ENCODE results near the gene FSIP1.

FSIP1 gene

DNA sequence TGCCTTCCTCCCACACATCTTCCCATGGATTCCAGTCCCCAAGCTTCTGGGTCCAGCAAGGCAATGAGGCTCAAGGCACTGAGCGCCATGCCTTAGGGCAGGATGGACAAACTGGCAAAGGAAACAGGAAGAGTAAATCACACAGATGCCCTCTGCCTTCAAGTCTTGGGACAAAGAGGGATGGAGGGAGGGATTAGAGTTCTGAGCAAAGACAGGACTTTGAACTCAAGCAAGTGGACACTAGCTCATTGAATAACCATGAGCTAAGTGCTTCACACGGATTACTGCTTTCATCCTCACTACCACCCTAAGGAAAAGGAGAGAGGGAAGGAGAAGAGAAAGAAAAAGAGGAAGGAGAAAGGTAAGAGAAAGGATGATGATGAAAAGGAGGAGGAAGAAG, 209.4 kb downstream of the FSIP1 start:
- DNase-seq: no peak
- no peak overlapping the region for H3K27ac ChIP-seq (ENCODE audit: low read length, poor library complexity, severe bottlenecking)
- no peak overlapping the region for H2AK5ac ChIP-seq (ENCODE audit: low read length, severe bottlenecking)
- H3K18ac ChIP-seq (ENCODE audit: low read depth in 1 of 2, low read length in 2 of 2): peak overlapping the region; percentile 50 to 61
- H4K91ac ChIP-seq (ENCODE audit: low read length): no peak overlapping the region
- H4K8ac ChIP-seq (ENCODE audit: low read length): no peak overlapping the region
- H2BK15ac ChIP-seq (ENCODE audit: low read depth, poor library complexity, severe bottlenecking): no peak overlapping the region
- H3K4ac ChIP-seq (ENCODE audit: low read depth in 1 of 2, low read length in 2 of 2): no peak overlapping the region
- H3K36me3 ChIP-seq (ENCODE audit: control insufficient read depth in 1 of 2, insufficient read depth in 2 of 2, low read depth in 1 of 2, low read length in 2 of 2): no peaks in the 10 kb centered on the region
- no peak overlapping the region for H2BK5ac ChIP-seq (ENCODE audit: low read depth, low read length, poor library complexity, severe bottlenecking)
- H3K23ac ChIP-seq (ENCODE audit: low read length in 2 of 2): no peak overlapping the region
- H2BK12ac ChIP-seq (ENCODE audit: low read length in 2 of 2): peak overlapping the region; percentile 7 to 23
- H3K9ac ChIP-seq (ENCODE audit: low read length): peak overlapping the region; percentile 77
- H3K27me3 ChIP-seq (ENCODE audit: control insufficient read depth in 1 of 2, insufficient read depth in 1 of 2, low read length in 2 of 2): no peaks in the 10 kb centered on the region
- no peaks in the 10 kb centered on the region for H3K9me3 ChIP-seq (ENCODE audit: control insufficient read depth, low read length)
- WGBS: 100% methylated on average over 1 of the region's 2 CpGs
- H2BK120ac ChIP-seq (ENCODE audit: low read depth, low read length): no peak overlapping the region
- H3K4me1 ChIP-seq (ENCODE audit: control insufficient read depth, insufficient read depth, low read depth, low read length): no peaks in the 10 kb centered on the region
- H2AFZ ChIP-seq (ENCODE audit: low read depth, low read length): no peak overlapping the region
- no peaks in the 10 kb centered on the region for H3K79me1 ChIP-seq (replicated peaks; ENCODE audit: low read length, poor library complexity, severe bottlenecking)
- no peak overlapping the region for H3K4me3 ChIP-seq (ENCODE audit: insufficient read depth in 1 of 2, low read depth in 1 of 2, low read length in 2 of 2)
- H3K14ac ChIP-seq (ENCODE audit: low read length in 2 of 2): peak overlapping the region in 1 of 2 experiments; percentile 1
- H3K4me2 ChIP-seq (ENCODE audit: low read length, poor library complexity, severe bottlenecking): no peak overlapping the region

DNA sequence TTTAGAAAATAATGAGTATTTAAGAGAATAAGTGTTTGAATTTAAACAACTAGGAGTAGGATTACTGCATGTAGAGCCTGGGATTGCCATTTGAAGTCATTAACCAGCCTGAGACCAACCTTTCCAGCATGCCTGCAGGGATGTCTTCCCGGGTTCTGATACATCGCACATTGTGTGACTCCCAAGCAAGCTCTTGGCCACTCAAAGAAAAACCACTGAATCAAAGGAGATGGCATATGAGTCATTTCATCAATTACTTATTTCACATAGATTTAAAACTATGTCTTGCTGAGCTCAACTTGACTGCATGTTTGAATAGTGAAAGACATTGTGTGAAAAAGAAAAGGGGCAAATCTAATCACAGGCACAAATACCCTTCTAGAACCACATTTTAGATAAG, 216.8 kb downstream of the FSIP1 start:
- no peak overlapping the region for H4K91ac ChIP-seq (ENCODE audit: low read length)
- no peaks in the 10 kb centered on the region for H3K27me3 ChIP-seq (ENCODE audit: control insufficient read depth in 1 of 2, insufficient read depth in 1 of 2, low read length in 2 of 2)
- no peak overlapping the region for H3K4ac ChIP-seq (ENCODE audit: low read depth in 1 of 2, low read length in 2 of 2)
- H3K4me3 ChIP-seq (ENCODE audit: insufficient read depth in 1 of 2, low read depth in 1 of 2, low read length in 2 of 2): no peak overlapping the region
- H2BK12ac ChIP-seq (ENCODE audit: low read length in 2 of 2): no peak overlapping the region
- no peak overlapping the region for H3K27ac ChIP-seq (ENCODE audit: low read length, poor library complexity, severe bottlenecking)
- no peak overlapping the region for H2AK5ac ChIP-seq (ENCODE audit: low read length, severe bottlenecking)
- DNase-seq: no peak
- H3K14ac ChIP-seq (ENCODE audit: low read length in 2 of 2): no peak overlapping the region
- no peak overlapping the region for H2BK15ac ChIP-seq (ENCODE audit: low read depth, poor library complexity, severe bottlenecking)
- H3K36me3 ChIP-seq (ENCODE audit: control insufficient read depth in 1 of 2, insufficient read depth in 2 of 2, low read depth in 1 of 2, low read length in 2 of 2): no peaks in the 10 kb centered on the region
- no peak overlapping the region for H3K18ac ChIP-seq (ENCODE audit: low read depth in 1 of 2, low read length in 2 of 2)
- H2BK5ac ChIP-seq (ENCODE audit: low read depth, low read length, poor library complexity, severe bottlenecking): no peak overlapping the region
- no peak overlapping the region for H2AFZ ChIP-seq (ENCODE audit: low read depth, low read length)
- no peaks in the 10 kb centered on the region for H3K79me1 ChIP-seq (replicated peaks; ENCODE audit: low read length, poor library complexity, severe bottlenecking)
- no peak overlapping the region for H2BK120ac ChIP-seq (ENCODE audit: low read depth, low read length)
- H3K4me1 ChIP-seq (ENCODE audit: control insufficient read depth, insufficient read depth, low read depth, low read length): peaks cover 2% of the 10 kb centered on the region
- H3K9ac ChIP-seq (ENCODE audit: low read length): no peak overlapping the region
- no peak overlapping the region for H3K4me2 ChIP-seq (ENCODE audit: low read length, poor library complexity, severe bottlenecking)
- no peak overlapping the region for H3K23ac ChIP-seq (ENCODE audit: low read length in 2 of 2)
- 92% methylated on average over 2 of the region's 2 CpGs for WGBS
- H4K8ac ChIP-seq (ENCODE audit: low read length): no peak overlapping the region
- no peaks in the 10 kb centered on the region for H3K9me3 ChIP-seq (ENCODE audit: control insufficient read depth, low read length)

- Histone ChIP-seq H3K79me1 (replicated peaks; ENCODE audit: low read length, poor library complexity, severe bottlenecking) (no peaks in the 10 kb centered on the region), H4K8ac (ENCODE audit: low read length) (no peak overlapping the region), H3K9ac (ENCODE audit: low read length) (no peak overlapping the region), H2BK15ac (ENCODE audit: low read depth, poor library complexity, severe bottlenecking) (no peak overlapping the region), H2BK12ac (ENCODE audit: low read length in 2 of 2) (no peak overlapping the region), H3K4ac (ENCODE audit: low read depth in 1 of 2, low read length in 2 of 2) (no peak overlapping the region), H3K23ac (ENCODE audit: low read length in 2 of 2) (no peak overlapping the region), H3K27me3 (ENCODE audit: control insufficient read depth in 1 of 2, insufficient read depth in 1 of 2, low read length in 2 of 2) (no peaks in the 10 kb centered on the region), H3K36me3 (ENCODE audit: control insufficient read depth in 1 of 2, insufficient read depth in 2 of 2, low read depth in 1 of 2, low read length in 2 of 2) (no peaks in the 10 kb centered on the region), H3K4me1 (ENCODE audit: control insufficient read depth, insufficient read depth, low read depth, low read length) (peaks cover 2% of the 10 kb centered on the region), H3K4me3 (ENCODE audit: insufficient read depth in 1 of 2, low read depth in 1 of 2, low read length in 2 of 2) (no peak overlapping the region), H4K91ac (ENCODE audit: low read length) (no peak overlapping the region), H2BK5ac (ENCODE audit: low read depth, low read length, poor library complexity, severe bottlenecking) (no peak overlapping the region), H2AFZ (ENCODE audit: low read depth, low read length) (no peak overlapping the region), H2AK5ac (ENCODE audit: low read length, severe bottlenecking) (no peak overlapping the region), H3K9me3 (ENCODE audit: control insufficient read depth, low read length) (no peaks in the 10 kb centered on the region), H3K18ac (ENCODE audit: low read depth in 1 of 2, low read length in 2 of 2) (no peak overlapping the region), H3K4me2 (ENCODE audit: low read length, poor library complexity, severe bottlenecking) (no peak overlapping the region), H2BK120ac (ENCODE audit: low read depth, low read length) (no peak overlapping the region), H3K14ac (ENCODE audit: low read length in 2 of 2) (no peak overlapping the region), H3K27ac (ENCODE audit: low read length, poor library complexity, severe bottlenecking) (no peak overlapping the region)
- DNase-seq: no peak
- 92% methylated on average over 4 of the region's 4 CpGs for WGBS
These were observed 217.5 kb downstream of the FSIP1 start for GRCh38 chr15:39564972-39565665.

DNA sequence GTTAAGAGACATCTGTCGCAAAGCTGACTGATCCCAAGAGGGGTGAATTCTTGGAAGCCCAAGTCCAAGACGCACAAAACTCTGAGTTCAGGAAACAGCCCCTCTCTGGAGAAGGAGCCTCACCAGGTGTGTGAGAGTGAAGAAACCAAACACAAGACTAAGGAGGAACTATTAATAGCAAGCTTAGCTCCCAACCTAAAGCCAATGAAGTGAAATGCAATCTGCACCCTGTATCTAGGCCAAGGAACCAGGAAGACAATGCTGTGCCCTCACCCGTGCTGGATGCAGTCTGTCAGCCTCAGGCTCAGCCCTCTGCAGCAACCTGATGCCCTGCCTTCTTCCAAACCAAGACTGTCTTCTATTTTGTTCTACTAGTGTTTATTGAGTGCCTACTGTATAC, 224.2 kb downstream of the FSIP1 start:
- Histone ChIP-seq H3K4me3 (ENCODE audit: insufficient read depth in 1 of 2, low read depth in 1 of 2, low read length in 2 of 2) (no peak overlapping the region), H3K27ac (ENCODE audit: low read length, poor library complexity, severe bottlenecking) (no peak overlapping the region), H3K36me3 (ENCODE audit: control insufficient read depth in 1 of 2, insufficient read depth in 2 of 2, low read depth in 1 of 2, low read length in 2 of 2) (no peaks in the 10 kb centered on the region), H3K4ac (ENCODE audit: low read depth in 1 of 2, low read length in 2 of 2) (no peak overlapping the region), H2AK5ac (ENCODE audit: low read length, severe bottlenecking) (no peak overlapping the region), H4K91ac (ENCODE audit: low read length) (peak overlapping the region; percentile 53), H3K9me3 (ENCODE audit: control insufficient read depth, low read length) (no peaks in the 10 kb centered on the region), H2BK5ac (ENCODE audit: low read depth, low read length, poor library complexity, severe bottlenecking) (no peak overlapping the region), H3K9ac (ENCODE audit: low read length) (no peak overlapping the region), H3K23ac (ENCODE audit: low read length in 2 of 2) (no peak overlapping the region), H2BK120ac (ENCODE audit: low read depth, low read length) (no peak overlapping the region), H3K4me1 (ENCODE audit: control insufficient read depth, insufficient read depth, low read depth, low read length) (no peaks in the 10 kb centered on the region), H3K79me1 (replicated peaks; ENCODE audit: low read length, poor library complexity, severe bottlenecking) (no peaks in the 10 kb centered on the region), H3K4me2 (ENCODE audit: low read length, poor library complexity, severe bottlenecking) (no peak overlapping the region), H3K14ac (ENCODE audit: low read length in 2 of 2) (no peak overlapping the region), H4K8ac (ENCODE audit: low read length) (no peak overlapping the region), H3K27me3 (ENCODE audit: control insufficient read depth in 1 of 2, insufficient read depth in 1 of 2, low read length in 2 of 2) (no peaks in the 10 kb centered on the region), H2AFZ (ENCODE audit: low read depth, low read length) (no peak overlapping the region), H2BK15ac (ENCODE audit: low read depth, poor library complexity, severe bottlenecking) (no peak overlapping the region), H3K18ac (ENCODE audit: low read depth in 1 of 2, low read length in 2 of 2) (no peak overlapping the region), H2BK12ac (ENCODE audit: low read length in 2 of 2) (no peak overlapping the region)
- no peak for DNase-seq
- 74% methylated on average over 3 of the region's 3 CpGs for WGBS
